Measurements from ENCODE around the gene VDR. TPM values are rescaled to one million over a fixed set of nuclear protein-coding genes. Genes with fewer than 3 reads are reported as not detected.
A peak's percentile ranks its signal among the peaks of the same experiment; 100 is the strongest.

VDR gene
- total RNA-seq, 4 donors from 2014 or later = 75.1 to 193 (median 156) TPM

- no peak for DNase-seq
Measured at GRCh38 chr12:47909839-47910465, 5.2 kb upstream of the VDR start.

GRCh38 chr12:47908738-47909137 lies 3.9 kb upstream of the VDR start:
- no peaks in the 10 kb centered on the region for H3K27me3 ChIP-seq
- H3K36me3 ChIP-seq = no peaks in the 10 kb centered on the region
- no peak for TF ChIP-seq CTCF (IDR thresholded peaks at IDR 0.05)
- no peak for TF ChIP-seq POLR2A (IDR thresholded peaks at IDR 0.05)
- H3K4me3 ChIP-seq = no peak overlapping the region
- no peaks in the 10 kb centered on the region for H3K9me3 ChIP-seq
- no peak overlapping the region for H3K27ac ChIP-seq
- peaks cover 0 to 20% (median 5%) of the 10 kb centered on the region in 4 donors for H3K4me1 ChIP-seq
- no peak for DNase-seq

More at GRCh38 chr12:47909839-47910465, 5.2 kb upstream of the VDR start:
- peaks cover 0 to 16% (median 0%) of the 10 kb centered on the region in 4 donors for H3K4me1 ChIP-seq
- no peak overlapping the region for H3K4me3 ChIP-seq
- no peaks in the 10 kb centered on the region for H3K9me3 ChIP-seq
- H3K27me3 ChIP-seq = no peaks in the 10 kb centered on the region
- no peaks in the 10 kb centered on the region for H3K36me3 ChIP-seq
- H3K27ac ChIP-seq = no peak overlapping the region
- no peak for TF ChIP-seq CTCF (IDR thresholded peaks at IDR 0.05)
- no peak for TF ChIP-seq POLR2A (IDR thresholded peaks at IDR 0.05)

GRCh38 chr12:47907851-47908454 lies 3.2 kb upstream of the VDR start:
- H3K27me3 ChIP-seq = no peaks in the 10 kb centered on the region
- H3K4me3 ChIP-seq = no peak overlapping the region
- no peaks in the 10 kb centered on the region for H3K9me3 ChIP-seq
- peak overlapping the region in 2 of 4 donors; percentile 8 to 62 for H3K27ac ChIP-seq
- no peak for DNase-seq
- no peaks in the 10 kb centered on the region for H3K36me3 ChIP-seq
- H3K4me1 ChIP-seq = peaks cover 0 to 28% (median 13%) of the 10 kb centered on the region in 4 donors
- TF ChIP-seq POLR2A (IDR thresholded peaks at IDR 0.05) (no peak), CTCF (IDR thresholded peaks at IDR 0.05) (no peak)

GRCh38 chr12:47903927-47904712 lies 674 bp downstream of the VDR start:
- H3K27ac ChIP-seq = peak overlapping the region; percentile 67 to 92 (median 78)
- no peaks in the 10 kb centered on the region for H3K9me3 ChIP-seq
- H3K4me1 ChIP-seq = peaks cover 5 to 28% (median 14%) of the 10 kb centered on the region in 4 donors
- H3K27me3 ChIP-seq = no peaks in the 10 kb centered on the region
- peak overlapping the region; percentile 51 to 61 (median 58) for H3K4me3 ChIP-seq
- peak; percentile 80 to 93 for TF ChIP-seq POLR2A (IDR thresholded peaks at IDR 0.05)
- peak in 1 of 6 experiments; percentile 28 for TF ChIP-seq CTCF (IDR thresholded peaks at IDR 0.05)
- H3K36me3 ChIP-seq = peaks cover 0 to under 1% (median 0%) of the 10 kb centered on the region in 3 donors
- peak in 2 of 3 donors; percentile 83 for DNase-seq

- peaks cover 0 to 6% (median 0%) of the 10 kb centered on the region in 3 donors for H3K36me3 ChIP-seq
- TF ChIP-seq POLR2A (IDR thresholded peaks at IDR 0.05) (no peak), CTCF (IDR thresholded peaks at IDR 0.05) (no peak)
- peak overlapping the region; percentile 29 to 92 (median 78) for H3K27ac ChIP-seq
- no peaks in the 10 kb centered on the region for H3K9me3 ChIP-seq
- H3K4me3 ChIP-seq = peak overlapping the region in 3 of 4 donors; percentile 51 to 61 (median 57)
- H3K27me3 ChIP-seq = no peaks in the 10 kb centered on the region
- peaks cover 5 to 36% (median 14%) of the 10 kb centered on the region in 4 donors for H3K4me1 ChIP-seq
- peak in 2 of 3 donors; percentile 62 to 69 for DNase-seq
Measured at GRCh38 chr12:47903151-47903611, 1.6 kb downstream of the VDR start.
